IPS-18c (cell line): ENCODE results near the gene SRP54.

Experiments
- H3K4me3 ChIP-seq: 2 replicates; pipeline ENCODE4 v1.7.0; 2013; ENCODE audit warnings: low read depth, mild to moderate bottlenecking, low read length, moderate library complexity; ENCODE audit not compliant: insufficient read depth
- H3K9me3 ChIP-seq: one replicate; pipeline ENCODE4 v1.6.1; 2013; ENCODE audit warnings: mild to moderate bottlenecking, low read length, moderate library complexity; ENCODE audit not compliant: control insufficient read depth, insufficient read depth

SRP54 gene

DNA sequence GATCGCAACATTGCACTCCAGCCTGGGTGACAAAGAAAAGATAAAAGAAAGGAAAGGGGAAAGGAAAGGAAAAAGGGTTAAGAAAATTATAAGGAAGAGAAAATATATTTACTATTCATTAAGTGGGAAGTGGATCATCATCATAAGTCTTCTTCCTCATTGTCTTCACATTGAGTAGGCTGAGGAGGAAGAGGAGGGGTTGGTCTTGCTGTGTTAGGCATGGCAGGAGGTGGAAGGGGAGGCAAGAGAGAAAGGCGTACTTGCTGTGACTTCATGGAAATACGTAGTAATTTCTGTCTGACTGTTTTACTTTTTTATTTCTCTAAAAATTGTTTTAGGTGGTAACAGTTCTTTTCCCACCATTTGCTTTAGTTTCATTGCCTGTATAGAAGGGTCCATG is 89.4 kb downstream of the SRP54 start:
- Histone ChIP-seq H3K4me3 (no peak overlapping the region), H3K9me3 (no peaks in the 10 kb centered on the region)

DNA sequence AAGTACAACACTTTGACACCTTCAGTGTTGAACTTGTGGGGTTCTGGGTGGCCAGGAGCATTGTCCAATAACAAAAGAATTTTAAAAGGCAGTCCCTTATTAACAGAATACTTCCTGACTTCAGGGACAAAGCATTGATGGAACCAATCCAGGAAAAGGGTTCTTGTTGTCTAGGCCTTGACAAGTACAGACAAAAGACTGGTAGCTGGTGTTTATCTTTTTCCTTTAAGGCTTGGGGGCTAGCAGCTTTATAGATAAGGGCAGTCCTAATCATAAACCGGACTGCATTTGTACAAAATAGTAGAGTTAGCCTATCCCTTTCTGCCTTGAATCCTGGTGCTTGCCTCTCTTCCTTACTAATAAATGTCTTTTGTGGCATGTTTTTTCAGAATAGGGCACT is 90.7 kb downstream of the SRP54 start:
- H3K4me3 ChIP-seq, result no peak overlapping the region
- H3K9me3 ChIP-seq, result no peaks in the 10 kb centered on the region

DNA sequence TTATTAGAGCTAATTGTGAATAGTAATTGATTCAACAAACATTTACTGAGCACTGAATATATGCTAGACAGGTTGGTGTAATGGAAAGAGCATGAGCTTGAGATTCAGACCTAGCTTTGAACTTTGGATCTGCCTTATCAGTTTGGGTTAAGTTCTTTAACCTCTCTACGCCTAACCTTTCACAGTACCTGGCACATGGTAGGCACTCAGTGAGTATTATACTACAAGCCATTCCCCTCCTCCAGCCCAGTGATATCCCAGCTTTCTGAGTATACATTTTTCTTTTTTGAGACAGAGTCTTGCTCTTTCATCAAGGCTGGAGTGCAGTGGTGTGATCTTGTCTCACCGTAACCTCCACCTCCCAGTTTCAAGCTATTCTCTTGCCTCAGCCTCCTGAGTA is 95.3 kb downstream of the SRP54 start:
- no peaks in the 10 kb centered on the region for H3K9me3 ChIP-seq

More for the DNA sequence above, 95.3 kb downstream of the SRP54 start:
- no peak overlapping the region for H3K4me3 ChIP-seq
